GM12878 (cell line): ENCODE results near the gene LMX1B.

Experiments
- ATF7 ChIP-seq: fragments of 450-650 bp; IDR thresholded peaks from 2 replicates; pipeline ENCODE4 v1.6.1; 2016; ENCODE audit warnings: low read depth, mild to moderate bottlenecking
- EP300 ChIP-seq, 2 experiments: fragments of 150-350 bp in 1 of 2; IDR thresholded peaks; 2 replicates each; pipeline ENCODE4 v1.6.1; 2011 to 2012; ENCODE audit warnings: low read depth in 2 of 2, low read length in 2 of 2, borderline replicate concordance in 1 of 2, improper control_type of control experiment in 1 of 2, inconsistent platforms in 1 of 2; ENCODE audit not compliant: control insufficient read depth in 1 of 2
- JUNB ChIP-seq: IDR thresholded peaks from 2 replicates; pipeline ENCODE4 v1.6.1; 2016; ENCODE audit warnings: antibody characterized with exemption, mild to moderate bottlenecking
- POLR2A ChIP-seq: IDR thresholded peaks from 2 replicates; pipeline ENCODE4 v1.6.1; 2011; ENCODE audit warnings: low read depth, mild to moderate bottlenecking, low read length
- RAD21 ChIP-seq: IDR thresholded peaks from 2 replicates; pipeline ENCODE4 v1.6.1; 2011; ENCODE audit warnings: mild to moderate bottlenecking, low read depth, low read length, moderate library complexity; ENCODE audit not compliant: insufficient read depth
- SIX5 ChIP-seq: IDR thresholded peaks from 2 replicates; pipeline ENCODE4 v1.6.1; 2011; ENCODE audit warnings: mild to moderate bottlenecking, low read depth, low read length, moderate library complexity; ENCODE audit not compliant: severe bottlenecking
- SMC3 ChIP-seq: IDR thresholded peaks from 2 replicates; pipeline ENCODE4 v1.6.1; 2011; ENCODE audit warnings: low read length, improper control_type of control experiment, borderline replicate concordance
- TF ChIP-seq, protein P1 (sequence below), 3 experiments: IDR thresholded peaks in 2 of 3; conservative IDR thresholded peaks in 1 of 3; 2 replicates each; pipeline ENCODE4 v1.5.1; 2011; ENCODE audit warnings: low read depth in 3 of 3, low read length in 3 of 3, mild to moderate bottlenecking in 3 of 3, control low read depth in 2 of 3, moderate library complexity in 2 of 3, inconsistent platforms in 1 of 3, mixed read lengths in 1 of 3; ENCODE audit not compliant: control insufficient read depth in 2 of 3, insufficient read depth in 1 of 3; ENCODE audit errors: extremely low read depth in 1 of 3
- TF ChIP-seq, protein P2 (sequence below): IDR thresholded peaks from 2 replicates; pipeline ENCODE4 v1.6.1; 2012; ENCODE audit warnings: low read depth, low read length, improper control_type of control experiment
- TF ChIP-seq, protein P3 (sequence below): IDR thresholded peaks from 2 replicates; pipeline ENCODE4 v1.6.1; 2011; ENCODE audit warnings: borderline replicate concordance, low read depth, mild to moderate bottlenecking, moderate library complexity, mixed read lengths, low read length; ENCODE audit not compliant: insufficient read depth; ENCODE audit errors: extremely low read length
- TF ChIP-seq, protein P4 (sequence below): IDR thresholded peaks from 2 replicates; pipeline ENCODE4 v1.6.1; 2011; ENCODE audit warnings: borderline replicate concordance, low read depth, mild to moderate bottlenecking, moderate library complexity, low read length; ENCODE audit not compliant: insufficient read depth, poor library complexity, severe bottlenecking
- TF ChIP-seq, protein P5 (sequence below): IDR thresholded peaks from 2 replicates; pipeline ENCODE4 v1.6.1; 2012; ENCODE audit warnings: low read depth, low read length, improper control_type of control experiment
- TF ChIP-seq, protein P6 (sequence below): fragments of 450-650 bp; IDR thresholded peaks from 2 replicates; pipeline ENCODE4 v1.6.1; 2014; ENCODE audit warnings: mild to moderate bottlenecking

DNA sequence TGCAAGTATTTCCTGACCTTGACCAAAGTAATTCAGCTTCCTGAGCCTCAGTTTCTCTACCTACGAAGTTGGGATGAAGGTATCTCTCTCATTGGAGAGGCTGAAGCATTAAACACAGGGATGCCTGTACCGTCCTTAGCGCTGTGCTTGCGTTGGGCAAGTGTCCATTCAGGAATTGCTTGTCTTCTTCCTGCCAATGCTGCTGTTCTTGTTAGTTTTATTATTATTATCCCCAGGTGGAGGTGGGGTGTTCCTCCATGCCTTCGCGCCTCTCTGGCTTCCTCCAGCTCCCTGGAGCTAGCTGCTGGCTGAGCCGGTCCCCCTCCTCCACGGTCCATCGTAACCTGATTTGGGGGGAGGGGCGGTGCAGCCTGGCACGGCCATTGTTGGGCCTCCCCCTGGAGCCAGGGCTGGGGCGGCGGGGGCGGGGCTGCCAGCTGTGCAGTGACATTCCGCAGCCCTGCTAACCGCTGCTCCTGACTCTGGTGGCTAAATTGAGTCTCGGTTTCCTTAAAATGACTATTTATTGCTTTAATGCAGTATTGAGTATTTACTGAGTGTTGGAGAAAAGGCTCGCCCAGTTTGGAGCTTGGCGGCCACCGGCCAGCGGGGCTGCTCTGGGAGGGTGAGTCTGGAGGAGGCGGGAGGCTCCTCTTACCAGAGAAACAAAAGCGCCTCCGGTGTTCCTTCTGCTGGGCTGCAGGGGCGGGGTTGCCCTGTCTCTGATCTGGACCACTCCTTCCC, 51.3 kb downstream of the LMX1B start:
- TF ChIP-seq, protein P1, sequence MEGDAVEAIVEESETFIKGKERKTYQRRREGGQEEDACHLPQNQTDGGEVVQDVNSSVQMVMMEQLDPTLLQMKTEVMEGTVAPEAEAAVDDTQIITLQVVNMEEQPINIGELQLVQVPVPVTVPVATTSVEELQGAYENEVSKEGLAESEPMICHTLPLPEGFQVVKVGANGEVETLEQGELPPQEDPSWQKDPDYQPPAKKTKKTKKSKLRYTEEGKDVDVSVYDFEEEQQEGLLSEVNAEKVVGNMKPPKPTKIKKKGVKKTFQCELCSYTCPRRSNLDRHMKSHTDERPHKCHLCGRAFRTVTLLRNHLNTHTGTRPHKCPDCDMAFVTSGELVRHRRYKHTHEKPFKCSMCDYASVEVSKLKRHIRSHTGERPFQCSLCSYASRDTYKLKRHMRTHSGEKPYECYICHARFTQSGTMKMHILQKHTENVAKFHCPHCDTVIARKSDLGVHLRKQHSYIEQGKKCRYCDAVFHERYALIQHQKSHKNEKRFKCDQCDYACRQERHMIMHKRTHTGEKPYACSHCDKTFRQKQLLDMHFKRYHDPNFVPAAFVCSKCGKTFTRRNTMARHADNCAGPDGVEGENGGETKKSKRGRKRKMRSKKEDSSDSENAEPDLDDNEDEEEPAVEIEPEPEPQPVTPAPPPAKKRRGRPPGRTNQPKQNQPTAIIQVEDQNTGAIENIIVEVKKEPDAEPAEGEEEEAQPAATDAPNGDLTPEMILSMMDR (IDR thresholded peaks at IDR 0.05 in 2 of 3, conservative IDR thresholded peaks at IDR 0.05 in 1 of 3; ENCODE audit: control insufficient read depth in 2 of 3, extremely low read depth in 1 of 3, insufficient read depth in 1 of 3, low read depth in 3 of 3, low read length in 3 of 3): no peak
- no peak for TF ChIP-seq JUNB
- TF ChIP-seq, protein P2, sequence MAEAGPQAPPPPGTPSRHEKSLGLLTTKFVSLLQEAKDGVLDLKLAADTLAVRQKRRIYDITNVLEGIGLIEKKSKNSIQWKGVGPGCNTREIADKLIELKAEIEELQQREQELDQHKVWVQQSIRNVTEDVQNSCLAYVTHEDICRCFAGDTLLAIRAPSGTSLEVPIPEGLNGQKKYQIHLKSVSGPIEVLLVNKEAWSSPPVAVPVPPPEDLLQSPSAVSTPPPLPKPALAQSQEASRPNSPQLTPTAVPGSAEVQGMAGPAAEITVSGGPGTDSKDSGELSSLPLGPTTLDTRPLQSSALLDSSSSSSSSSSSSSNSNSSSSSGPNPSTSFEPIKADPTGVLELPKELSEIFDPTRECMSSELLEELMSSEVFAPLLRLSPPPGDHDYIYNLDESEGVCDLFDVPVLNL: no peak
- TF ChIP-seq, protein P3, sequence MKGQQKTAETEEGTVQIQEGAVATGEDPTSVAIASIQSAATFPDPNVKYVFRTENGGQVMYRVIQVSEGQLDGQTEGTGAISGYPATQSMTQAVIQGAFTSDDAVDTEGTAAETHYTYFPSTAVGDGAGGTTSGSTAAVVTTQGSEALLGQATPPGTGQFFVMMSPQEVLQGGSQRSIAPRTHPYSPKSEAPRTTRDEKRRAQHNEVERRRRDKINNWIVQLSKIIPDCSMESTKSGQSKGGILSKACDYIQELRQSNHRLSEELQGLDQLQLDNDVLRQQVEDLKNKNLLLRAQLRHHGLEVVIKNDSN: no peak
- TF ChIP-seq SIX5: no peak
- TF ChIP-seq, protein P4, sequence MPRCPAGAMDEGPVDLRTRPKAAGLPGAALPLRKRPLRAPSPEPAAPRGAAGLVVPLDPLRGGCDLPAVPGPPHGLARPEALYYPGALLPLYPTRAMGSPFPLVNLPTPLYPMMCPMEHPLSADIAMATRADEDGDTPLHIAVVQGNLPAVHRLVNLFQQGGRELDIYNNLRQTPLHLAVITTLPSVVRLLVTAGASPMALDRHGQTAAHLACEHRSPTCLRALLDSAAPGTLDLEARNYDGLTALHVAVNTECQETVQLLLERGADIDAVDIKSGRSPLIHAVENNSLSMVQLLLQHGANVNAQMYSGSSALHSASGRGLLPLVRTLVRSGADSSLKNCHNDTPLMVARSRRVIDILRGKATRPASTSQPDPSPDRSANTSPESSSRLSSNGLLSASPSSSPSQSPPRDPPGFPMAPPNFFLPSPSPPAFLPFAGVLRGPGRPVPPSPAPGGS: no peak
- TF ChIP-seq ATF7: no peak
- TF ChIP-seq, protein P5, sequence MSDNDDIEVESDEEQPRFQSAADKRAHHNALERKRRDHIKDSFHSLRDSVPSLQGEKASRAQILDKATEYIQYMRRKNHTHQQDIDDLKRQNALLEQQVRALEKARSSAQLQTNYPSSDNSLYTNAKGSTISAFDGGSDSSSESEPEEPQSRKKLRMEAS: no peak
- no peak for TF ChIP-seq RAD21
- TF ChIP-seq EP300 (IDR thresholded peaks at IDR 0.05; ENCODE audit: borderline replicate concordance in 1 of 2, control insufficient read depth in 1 of 2, low read depth in 2 of 2, low read length in 2 of 2): no peak
- TF ChIP-seq, protein P6, sequence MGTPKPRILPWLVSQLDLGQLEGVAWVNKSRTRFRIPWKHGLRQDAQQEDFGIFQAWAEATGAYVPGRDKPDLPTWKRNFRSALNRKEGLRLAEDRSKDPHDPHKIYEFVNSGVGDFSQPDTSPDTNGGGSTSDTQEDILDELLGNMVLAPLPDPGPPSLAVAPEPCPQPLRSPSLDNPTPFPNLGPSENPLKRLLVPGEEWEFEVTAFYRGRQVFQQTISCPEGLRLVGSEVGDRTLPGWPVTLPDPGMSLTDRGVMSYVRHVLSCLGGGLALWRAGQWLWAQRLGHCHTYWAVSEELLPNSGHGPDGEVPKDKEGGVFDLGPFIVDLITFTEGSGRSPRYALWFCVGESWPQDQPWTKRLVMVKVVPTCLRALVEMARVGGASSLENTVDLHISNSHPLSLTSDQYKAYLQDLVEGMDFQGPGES: no peak
- no peak for TF ChIP-seq SMC3
- no peak for TF ChIP-seq POLR2A
